Body of pancreas (tissue), 4 donors: ENCODE data around the gene NUP93.

ENCODE experiments used
- POLR2A ChIP-seq, 3 donors: fragments of 450-650 bp; IDR thresholded peaks; one replicate each; pipeline ENCODE4 v1.6.1; 2016; ENCODE audit warnings: antibody characterized with exemption in 3 of 3, mild to moderate bottlenecking in 2 of 3
- TF ChIP-seq, protein P1 (sequence below), 7 experiments: fragments of 450-650 bp in 4 of 7; fragments of 200-600 bp in 3 of 7; sonication (generic) in 3 of 7; IDR thresholded peaks; one replicate each; pipeline ENCODE4 v1.5.1; 2016 to 2019; ENCODE audit warnings: antibody characterized with exemption in 7 of 7

DNA sequence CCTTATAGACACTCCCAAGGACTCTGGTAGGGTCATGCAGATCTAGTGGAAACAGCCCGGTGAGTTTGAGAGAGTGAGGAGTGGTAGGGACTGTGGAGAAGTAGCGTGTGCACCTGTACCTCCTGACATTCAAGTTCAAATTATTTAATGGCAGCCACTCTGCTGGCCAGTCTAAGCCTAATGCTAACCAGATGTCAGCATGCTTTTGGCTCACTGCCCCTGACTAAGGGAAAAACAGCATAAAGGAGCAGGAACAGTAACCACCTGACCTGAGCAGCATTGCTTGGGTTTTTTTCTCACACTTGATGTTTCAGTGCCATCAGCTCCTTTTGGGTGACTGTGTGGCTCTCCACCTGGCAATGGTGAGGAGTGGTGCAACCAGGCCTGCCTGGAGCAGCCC, 111.3 kb downstream of the NUP93 start:
- TF ChIP-seq, protein P1, sequence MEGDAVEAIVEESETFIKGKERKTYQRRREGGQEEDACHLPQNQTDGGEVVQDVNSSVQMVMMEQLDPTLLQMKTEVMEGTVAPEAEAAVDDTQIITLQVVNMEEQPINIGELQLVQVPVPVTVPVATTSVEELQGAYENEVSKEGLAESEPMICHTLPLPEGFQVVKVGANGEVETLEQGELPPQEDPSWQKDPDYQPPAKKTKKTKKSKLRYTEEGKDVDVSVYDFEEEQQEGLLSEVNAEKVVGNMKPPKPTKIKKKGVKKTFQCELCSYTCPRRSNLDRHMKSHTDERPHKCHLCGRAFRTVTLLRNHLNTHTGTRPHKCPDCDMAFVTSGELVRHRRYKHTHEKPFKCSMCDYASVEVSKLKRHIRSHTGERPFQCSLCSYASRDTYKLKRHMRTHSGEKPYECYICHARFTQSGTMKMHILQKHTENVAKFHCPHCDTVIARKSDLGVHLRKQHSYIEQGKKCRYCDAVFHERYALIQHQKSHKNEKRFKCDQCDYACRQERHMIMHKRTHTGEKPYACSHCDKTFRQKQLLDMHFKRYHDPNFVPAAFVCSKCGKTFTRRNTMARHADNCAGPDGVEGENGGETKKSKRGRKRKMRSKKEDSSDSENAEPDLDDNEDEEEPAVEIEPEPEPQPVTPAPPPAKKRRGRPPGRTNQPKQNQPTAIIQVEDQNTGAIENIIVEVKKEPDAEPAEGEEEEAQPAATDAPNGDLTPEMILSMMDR (IDR thresholded peaks at IDR 0.05) = no peak
- TF ChIP-seq POLR2A (IDR thresholded peaks at IDR 0.05) = no peak
